GM18873 (cell line): ENCODE measurements around the gene SEL1L3.
"Not testable (repeated sequence)": the region's sequence is repeated elsewhere in the genome, so short reads cannot be mapped to it uniquely, and the experiment has no call there.

Experiments
- ATAC-seq: cut with Tn5 transposase; IDR thresholded peaks from one replicate; pipeline ENCODE4 v1.9.1; 2021; ENCODE audit warnings: mild to moderate bottlenecking, moderate library complexity, moderate number of reproducible peaks; ENCODE audit not compliant: unreplicated experiment, low FRiP score

Gene SEL1L3

GRCh38 chr4:25862411-25863346 is at the start of gene SEL1L3:
TSS of gene SEL1L3 (minus strand) at chr4:25862988. CDS start at chr4:25862836, 152 bp downstream.
- no peak for ATAC-seq

- no peak for ATAC-seq
These were observed 48.6 kb upstream of the SEL1L3 start for GRCh38 chr4:25911356-25911755.

- ATAC-seq: no peak
These were observed 45.7 kb upstream of the SEL1L3 start for GRCh38 chr4:25908491-25908901.

GRCh38 chr4:25906113-25906512 is 43.3 kb upstream of the SEL1L3 start:
- ATAC-seq: not testable (repeated sequence)

GRCh38 chr4:25905371-25905770 is 42.6 kb upstream of the SEL1L3 start:
- no peak for ATAC-seq

GRCh38 chr4:25904748-25905082 is 41.9 kb upstream of the SEL1L3 start:
- no peak for ATAC-seq

- no peak for ATAC-seq
These were observed 41.3 kb upstream of the SEL1L3 start for GRCh38 chr4:25903900-25904747.

- ATAC-seq: no peak
These were observed 38.2 kb upstream of the SEL1L3 start for GRCh38 chr4:25901030-25901430.

GRCh38 chr4:25900310-25900709 is 37.5 kb upstream of the SEL1L3 start:
- no peak for ATAC-seq

- no peak for ATAC-seq
These were observed 34.2 kb upstream of the SEL1L3 start for GRCh38 chr4:25896776-25897539.

- no peak for ATAC-seq
These were observed 30.0 kb upstream of the SEL1L3 start for GRCh38 chr4:25892796-25893195.

GRCh38 chr4:25890571-25891485 is 28.0 kb upstream of the SEL1L3 start:
- ATAC-seq: no peak

- ATAC-seq: no peak
These were observed 27.1 kb upstream of the SEL1L3 start for GRCh38 chr4:25889589-25890503.

- ATAC-seq: no peak
These were observed 26.0 kb upstream of the SEL1L3 start for GRCh38 chr4:25888781-25889180.

- ATAC-seq: no peak
These were observed 21.4 kb upstream of the SEL1L3 start for GRCh38 chr4:25884031-25884782.

- ATAC-seq: no peak
These were observed 20.8 kb upstream of the SEL1L3 start for GRCh38 chr4:25883565-25883964.

- no peak for ATAC-seq
These were observed 19.4 kb upstream of the SEL1L3 start for GRCh38 chr4:25882226-25882625.

GRCh38 chr4:25881193-25881592 is 18.4 kb upstream of the SEL1L3 start:
- no peak for ATAC-seq
